Measurements from ENCODE around the gene FBXO41.
A peak's percentile ranks its signal among the peaks of the same experiment; 100 is the strongest.

Gene FBXO41

DNA sequence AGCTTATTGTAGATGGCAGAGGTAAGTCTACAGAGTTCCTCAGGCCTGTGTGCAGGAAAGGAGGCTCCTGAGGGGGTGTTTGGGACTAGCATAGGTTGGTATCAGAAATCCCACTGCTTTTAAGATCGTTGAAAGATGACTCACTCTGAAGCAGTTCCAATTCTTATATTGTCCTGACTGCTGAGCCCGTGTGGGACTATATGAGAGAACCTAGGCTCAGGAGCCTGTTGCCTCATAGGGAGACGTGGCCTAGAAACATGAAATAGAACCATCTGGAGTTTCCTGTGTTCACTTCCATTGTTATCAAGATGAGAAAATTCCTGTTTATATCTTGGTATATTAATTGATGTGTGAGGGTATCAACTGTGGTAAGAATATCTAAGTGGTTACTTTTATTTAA is 44.5 kb downstream of the FBXO41 start:
- DNase-seq (ENCODE audit: low read depth): peak; percentile 74

DNA sequence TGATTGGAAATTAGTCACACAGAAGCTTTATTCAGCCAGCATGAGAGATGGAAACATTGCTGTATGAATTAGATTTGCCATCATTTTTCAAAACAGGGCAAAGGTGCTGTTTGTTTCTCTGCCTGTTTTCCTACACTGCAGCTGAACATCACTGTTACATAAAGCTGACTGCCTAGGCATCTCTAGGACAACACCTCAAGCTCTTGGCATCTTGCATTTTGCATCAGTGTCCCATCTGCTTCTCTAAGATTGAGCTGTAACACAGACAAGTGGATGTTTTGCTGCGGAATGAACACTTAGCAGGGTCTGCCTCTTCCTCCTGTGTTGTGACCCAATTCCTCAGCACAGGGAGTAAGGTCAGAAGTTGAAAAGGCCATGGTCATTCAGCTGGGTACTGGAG is 45.3 kb downstream of the FBXO41 start:
- DNase-seq (ENCODE audit: low read depth): no peak

DNA sequence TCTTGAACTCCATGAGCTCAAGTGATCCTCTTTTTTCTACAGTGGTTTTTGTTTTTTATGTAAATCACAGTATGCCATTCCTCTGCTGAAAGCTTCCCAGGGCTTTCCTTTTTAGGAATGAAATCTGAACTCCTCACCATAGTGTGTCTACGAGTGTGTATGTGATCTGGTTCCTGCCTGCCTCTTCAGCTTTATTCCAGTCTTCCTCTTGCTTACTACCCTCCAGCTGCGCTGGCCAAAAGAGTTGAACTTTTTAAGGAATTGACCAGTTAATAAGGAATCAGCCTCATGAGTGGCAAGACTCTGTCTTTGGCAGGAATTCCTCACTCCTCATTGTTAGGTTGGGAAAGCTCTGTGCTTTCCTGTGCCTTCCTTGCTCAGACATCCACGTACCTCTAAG is 46.1 kb downstream of the FBXO41 start:
- DNase-seq (ENCODE audit: low read depth): no peak

DNA sequence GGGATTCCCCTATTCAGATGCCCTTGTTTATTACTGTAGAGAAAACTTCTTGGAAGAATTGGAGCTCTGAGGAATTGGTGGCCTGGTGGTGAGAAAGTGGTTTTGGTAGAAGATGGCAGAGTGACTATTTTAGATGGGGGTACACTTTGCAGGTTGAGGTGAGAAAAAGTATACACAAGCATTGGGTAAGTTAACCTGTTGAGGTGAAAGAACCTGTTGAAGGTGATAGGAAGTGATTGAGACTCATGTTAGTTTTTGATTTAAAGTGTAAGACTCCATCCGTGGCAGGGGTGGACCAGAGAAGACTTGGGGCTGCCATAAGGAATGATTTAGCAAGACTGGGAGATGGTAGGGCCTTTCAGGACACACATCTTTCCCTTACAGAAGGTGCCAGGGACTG is 47.1 kb downstream of the FBXO41 start:
- no peak for DNase-seq (ENCODE audit: low read depth)

DNA sequence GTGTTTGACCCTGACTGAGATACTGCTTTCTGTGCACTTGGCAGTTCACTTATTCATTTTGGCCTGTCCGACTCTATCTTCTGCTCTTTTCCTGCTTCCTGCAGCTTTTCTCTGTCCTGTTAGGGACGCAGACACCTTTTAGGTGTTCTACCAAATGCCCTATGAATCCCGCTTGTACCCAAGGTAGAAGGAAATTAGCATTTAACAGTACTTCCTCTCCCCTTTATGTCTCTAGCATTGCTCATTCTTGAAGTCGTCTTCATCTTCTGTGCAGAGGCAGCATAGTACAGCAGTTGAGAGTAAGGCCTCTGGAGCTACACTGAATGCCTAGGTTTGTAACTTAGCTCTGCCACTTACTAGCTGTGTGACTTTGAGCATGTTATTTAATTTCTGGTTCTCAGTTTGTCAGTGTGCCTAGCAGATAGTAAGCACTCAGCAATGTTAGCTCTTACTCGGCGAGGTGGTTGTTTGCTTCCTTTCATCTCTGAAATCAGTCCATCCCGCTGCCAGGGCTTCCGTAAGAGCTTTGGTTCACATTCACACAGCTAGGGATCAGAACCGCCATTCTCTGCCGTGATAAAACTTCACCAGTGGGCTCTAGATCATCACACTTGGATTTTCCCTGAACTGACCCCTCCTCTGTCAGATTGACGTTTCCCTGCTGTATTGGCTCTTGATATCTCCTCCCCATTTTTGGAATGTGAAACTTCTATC is 48.8 kb downstream of the FBXO41 start:
- DNase-seq (ENCODE audit: low read depth): no peak

DNA sequence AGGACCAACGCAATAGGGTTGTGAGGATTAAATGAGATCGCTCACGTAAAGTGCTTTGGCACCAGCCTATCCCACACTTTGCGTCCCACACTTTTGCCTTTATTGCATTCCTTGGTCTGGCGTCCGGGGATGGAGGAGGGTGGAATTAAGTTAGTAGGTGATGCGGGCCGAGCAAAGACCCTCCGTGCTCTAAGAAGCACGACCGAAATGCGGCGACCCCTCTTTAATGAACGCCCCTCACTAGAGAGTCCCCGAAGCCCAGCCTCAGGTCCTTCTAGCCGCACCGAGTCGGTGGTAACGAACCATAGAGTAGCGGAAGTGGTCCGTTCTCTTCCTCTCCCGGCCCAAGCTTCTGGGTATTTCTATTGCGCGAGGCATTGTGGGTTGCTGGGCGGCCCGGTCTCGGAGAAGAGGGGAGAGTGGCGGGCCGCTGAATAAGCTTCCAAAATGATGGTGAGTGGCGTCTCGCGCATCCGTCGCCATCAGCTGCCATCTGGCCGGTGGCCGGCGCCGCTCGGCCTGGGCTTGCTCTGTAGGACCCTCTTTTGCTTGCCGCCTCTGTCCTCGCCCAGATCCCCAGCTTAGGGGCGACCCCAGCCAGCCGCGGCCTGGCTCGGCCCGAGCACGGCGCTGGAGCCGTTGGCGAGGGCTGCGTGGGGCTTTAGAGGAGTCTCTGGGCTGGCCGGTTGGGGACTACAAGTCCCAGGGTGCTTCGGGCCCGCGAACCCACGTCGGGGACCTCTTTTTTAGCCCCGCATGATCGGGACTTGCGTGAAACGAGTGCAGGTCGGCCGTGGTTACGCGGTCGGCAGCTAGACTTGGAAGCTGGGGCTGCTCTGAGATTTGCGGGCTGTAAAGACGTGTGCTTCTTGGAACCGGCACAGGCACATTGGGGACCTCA is 50.1 kb downstream of the FBXO41 start, which contains the start of gene CCT7:
Gene CCT7, plus strand, starts transcription at position 377 of the 901 bp plus-strand sequence. Its CDS starts 71 bp downstream, at position 448.
- peak; percentile 94 for DNase-seq (ENCODE audit: low read depth)

DNA sequence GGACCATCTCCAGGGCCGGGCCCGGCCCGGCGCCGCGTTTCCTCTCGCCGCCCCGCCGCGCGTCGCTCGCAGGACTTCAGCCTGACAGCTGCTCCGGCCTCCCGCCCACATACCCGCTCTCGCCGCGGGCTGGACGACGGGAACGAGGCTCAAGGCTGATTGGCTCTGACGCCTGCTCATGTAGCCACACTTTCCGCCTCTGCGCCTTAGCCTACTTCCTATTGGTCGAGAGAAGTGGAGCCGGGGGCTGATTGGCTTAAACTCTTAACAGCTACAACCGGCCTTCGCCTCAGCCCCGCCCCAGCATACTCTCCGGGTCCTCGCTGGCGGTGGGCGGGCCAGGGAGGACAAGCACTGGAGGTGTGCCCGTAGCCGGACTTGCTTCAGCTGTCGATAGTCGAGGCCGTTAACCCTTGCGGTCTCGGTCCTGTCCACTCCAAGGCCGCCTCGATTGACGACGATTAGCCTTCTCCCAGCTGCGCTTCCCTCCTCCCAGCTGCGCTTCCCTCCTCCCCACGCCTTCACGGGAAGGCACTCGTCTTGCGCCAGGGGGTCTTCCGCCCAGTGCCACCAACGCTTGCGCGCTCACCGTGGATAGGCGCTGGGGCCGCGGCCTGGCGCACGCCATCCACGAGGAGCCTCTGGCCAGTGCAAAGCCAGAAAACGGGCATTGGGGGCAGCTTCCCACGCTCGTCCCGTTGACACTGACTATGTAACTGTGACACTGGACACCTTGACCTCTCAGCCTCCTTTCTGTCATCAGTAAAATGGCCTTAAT is 50.9 kb downstream of the FBXO41 start, which contains the start of gene PRADC1:
Gene PRADC1, minus strand, starts transcription at position 86 of the 778 bp plus-strand sequence. Its CDS starts 79 bp downstream, at position 7.
- DNase-seq (ENCODE audit: low read depth): peak; percentile 100

DNA sequence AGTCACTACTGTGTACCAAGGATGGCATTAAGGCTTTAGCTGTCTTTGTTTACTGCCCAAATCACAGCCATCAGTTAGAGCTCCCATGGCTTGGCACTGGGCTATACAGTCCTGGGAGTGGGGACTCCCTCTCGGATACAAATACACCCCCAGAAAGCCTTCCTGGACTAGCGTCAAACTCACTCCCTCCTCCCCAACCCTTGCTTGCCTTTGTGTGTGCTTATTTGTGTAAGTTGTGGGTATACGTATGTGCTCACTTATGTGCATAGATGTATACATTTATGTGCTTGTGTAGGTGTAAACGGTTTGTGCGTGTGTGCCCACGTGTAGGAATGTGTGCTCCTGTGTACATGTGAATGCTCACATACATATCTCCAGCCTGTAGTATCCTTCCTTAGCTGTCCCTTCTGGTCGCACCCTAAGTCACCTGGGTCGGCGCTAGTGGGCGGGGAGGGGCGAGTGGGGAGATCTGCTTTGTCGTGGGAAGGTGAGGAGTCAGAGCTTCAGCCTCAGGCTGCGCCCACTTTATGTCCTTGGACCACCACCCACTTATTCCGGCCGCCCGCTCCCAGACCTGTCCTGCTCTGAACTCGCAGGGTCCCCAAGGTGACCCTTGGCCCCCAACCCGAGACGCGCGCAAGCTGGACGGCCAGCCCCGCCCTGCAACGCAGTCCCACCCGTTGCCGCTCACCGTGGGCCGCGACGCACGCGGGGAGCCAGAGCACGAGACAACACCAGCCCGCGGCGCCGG is 51.7 kb downstream of the FBXO41 start:
- peak; percentile 30 for DNase-seq (ENCODE audit: low read depth)

DNA sequence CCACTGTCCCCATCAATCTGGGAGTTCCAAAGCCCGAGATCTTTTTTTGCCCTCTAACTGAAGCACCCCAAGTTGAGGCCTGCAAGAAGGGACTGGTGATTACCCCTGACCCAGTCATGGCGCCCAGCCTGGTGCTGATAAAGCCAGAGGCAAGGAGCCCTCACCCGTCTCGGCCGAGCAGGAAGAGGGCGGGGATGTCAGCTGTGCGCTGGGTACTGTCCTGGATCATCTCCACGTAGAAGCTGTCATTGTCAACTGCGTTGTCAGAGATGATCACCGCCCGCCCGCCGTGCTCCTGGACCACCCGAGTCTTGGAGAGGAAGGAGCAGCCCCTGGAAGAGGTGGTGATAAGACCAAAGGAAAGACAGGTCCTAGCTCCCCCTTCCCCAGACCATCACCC is 55.6 kb downstream of the FBXO41 start:
- no peak for DNase-seq (ENCODE audit: low read depth)

DNA sequence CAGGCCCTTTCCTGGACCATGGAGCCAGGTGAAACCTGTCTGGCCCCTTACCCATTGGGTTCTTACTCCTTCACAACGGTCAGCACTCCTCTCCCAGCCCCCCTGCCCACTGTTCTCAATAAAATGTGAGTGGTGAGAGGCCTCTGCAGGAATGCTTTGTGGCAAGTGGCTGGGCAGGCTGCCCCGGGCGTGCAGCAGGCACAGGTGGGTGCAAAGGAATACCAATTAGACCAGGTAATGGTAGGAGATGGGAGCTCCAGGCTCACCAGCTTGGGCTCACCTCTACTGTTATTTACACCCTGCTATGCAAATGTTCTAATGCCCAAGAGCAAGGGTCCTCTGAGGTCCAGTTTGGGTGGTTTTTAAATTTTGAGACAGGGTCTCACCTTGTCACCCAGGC is 57.2 kb downstream of the FBXO41 start:
- DNase-seq (ENCODE audit: low read depth): no peak

DNA sequence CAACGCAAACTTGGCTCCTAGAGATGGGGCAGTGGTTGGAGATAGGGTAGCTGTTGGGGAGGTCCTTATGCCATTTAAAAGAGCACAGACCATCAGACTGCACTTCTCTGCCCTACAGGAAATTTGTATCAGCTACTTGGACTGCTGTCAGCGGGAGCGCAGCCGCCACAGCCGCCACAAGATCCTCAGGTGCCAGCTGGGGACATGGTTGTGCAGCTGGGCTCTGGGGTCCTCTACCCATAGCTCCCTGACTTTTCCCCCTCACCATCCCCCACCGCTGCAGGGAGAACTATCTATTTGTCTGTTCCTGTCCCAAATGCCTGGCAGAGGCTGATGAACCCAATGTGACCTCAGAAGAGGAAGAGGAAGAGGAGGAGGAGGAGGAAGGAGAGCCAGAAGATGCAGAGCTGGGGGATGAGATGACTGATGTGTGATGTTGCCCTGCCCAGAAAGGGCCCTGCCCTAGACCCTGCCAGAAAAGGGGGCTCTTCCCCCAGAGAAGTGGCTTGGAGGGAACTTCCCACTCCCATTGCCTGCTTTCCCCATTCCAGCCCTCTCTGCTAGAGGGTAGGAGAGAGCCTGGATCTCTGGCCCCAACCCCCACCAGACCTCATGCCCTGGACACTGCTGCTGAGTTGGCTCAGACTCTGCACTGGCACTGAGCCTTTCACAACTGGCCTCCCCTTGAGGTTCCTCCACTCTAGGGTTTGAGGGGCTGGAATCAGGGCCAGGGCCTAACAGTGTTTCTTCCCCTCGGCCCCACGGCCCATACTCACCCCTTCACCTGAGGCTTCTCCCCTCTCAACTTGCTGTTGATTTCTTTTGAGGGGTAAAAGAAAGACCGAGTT is 58.5 kb downstream of the FBXO41 start:
- no peak for DNase-seq (ENCODE audit: low read depth)

DNA sequence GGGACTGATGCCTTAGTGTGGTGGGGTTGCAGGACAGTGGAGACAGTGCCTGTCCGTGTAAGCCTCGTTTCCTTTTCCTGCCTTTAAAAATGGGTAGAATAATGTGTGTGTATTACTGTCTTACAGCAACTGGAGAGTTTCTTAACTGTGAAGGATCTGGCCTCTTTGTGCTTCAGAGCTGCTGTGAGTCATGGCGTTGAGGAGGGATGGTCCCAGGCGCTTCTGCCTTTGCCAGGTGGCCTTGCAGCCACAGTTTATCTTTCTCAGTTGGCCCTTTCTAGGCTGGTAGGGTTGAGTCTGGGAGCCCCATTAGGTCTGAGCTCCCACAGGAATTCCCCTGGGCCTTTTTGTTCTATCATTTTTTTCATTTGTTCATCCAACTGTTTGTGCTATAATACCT is 60.5 kb downstream of the FBXO41 start:
- no peak for DNase-seq (ENCODE audit: low read depth)

DNA sequence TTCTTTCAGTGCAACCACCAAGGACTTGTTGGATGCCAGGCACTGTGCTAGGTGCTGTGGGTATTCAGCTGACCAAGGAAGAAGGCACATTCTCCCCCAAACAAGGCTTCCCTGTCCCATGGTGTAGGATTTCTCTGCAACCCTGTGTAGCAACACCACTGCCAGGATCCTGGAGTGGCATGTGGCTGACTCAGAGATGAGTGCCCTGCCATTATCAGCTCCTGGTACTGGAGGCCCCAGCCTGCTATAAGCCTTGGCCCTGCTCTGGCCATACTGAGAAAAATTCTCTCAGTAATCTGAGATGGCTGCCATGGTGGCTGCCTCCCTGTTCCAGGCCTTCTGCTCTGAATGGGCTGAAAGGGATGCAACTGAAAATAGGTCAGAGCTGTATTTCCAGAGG is 66.0 kb downstream of the FBXO41 start:
- peak; percentile 20 for DNase-seq (ENCODE audit: low read depth)

DNA sequence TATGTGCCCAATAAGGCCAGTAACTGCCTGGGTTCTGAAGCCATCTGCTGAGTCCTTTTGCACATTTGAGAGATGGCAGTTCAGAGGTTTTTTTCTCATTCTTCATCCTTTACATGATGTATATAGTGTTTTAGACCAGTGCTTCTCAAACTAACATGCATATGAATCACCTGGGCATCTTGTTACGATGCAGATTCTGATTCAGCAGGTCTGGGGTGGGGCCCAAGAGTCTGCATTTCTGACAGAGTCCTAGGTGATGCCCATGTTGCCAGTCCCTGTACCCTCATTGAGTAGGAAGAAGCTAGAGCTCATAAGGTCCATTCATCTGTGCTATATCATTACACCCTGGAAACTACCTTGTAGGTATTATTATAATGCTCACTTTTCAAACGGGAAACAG is 66.5 kb downstream of the FBXO41 start:
- DNase-seq (ENCODE audit: low read depth): no peak

DNA sequence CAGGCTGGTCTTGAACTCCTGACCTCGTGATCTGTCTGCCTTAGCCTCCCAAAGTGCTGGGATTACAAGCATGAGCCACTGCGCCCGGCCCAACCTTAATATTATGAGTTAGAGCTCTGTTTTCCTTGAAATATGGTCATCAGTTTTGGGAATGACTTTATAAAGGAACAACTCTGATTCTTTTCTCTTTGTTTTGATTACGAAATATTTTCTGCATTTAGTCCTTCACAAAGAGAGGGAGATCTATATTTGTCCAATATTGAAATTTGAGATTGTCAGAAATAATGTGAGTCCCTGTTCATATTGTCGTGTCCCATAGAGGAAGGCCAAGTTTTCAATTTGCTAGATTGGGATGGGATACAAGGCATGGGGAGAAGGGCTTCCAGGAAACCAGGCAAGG is 67.1 kb downstream of the FBXO41 start:
- no peak for DNase-seq (ENCODE audit: low read depth)

DNA sequence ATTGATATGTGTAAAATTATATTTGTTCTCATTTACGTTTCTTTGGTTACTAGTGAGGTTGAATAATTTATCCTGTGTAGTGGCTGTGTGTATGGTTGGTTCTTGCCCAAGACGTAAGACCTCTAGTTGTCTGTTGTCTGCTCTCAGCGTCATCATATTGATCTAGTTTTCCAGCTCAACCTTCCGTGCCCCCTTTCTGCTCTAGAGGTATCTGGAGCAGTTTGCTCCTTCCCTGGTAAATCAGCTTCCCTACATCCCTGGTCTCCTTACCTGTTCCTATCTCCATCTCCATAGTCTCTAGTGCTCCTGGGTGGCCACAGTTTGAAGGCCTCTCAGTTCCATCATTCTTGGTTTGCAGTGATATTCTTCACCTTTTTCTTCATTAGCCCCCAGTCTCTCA is 69.0 kb downstream of the FBXO41 start:
- DNase-seq (ENCODE audit: low read depth): no peak

DNA sequence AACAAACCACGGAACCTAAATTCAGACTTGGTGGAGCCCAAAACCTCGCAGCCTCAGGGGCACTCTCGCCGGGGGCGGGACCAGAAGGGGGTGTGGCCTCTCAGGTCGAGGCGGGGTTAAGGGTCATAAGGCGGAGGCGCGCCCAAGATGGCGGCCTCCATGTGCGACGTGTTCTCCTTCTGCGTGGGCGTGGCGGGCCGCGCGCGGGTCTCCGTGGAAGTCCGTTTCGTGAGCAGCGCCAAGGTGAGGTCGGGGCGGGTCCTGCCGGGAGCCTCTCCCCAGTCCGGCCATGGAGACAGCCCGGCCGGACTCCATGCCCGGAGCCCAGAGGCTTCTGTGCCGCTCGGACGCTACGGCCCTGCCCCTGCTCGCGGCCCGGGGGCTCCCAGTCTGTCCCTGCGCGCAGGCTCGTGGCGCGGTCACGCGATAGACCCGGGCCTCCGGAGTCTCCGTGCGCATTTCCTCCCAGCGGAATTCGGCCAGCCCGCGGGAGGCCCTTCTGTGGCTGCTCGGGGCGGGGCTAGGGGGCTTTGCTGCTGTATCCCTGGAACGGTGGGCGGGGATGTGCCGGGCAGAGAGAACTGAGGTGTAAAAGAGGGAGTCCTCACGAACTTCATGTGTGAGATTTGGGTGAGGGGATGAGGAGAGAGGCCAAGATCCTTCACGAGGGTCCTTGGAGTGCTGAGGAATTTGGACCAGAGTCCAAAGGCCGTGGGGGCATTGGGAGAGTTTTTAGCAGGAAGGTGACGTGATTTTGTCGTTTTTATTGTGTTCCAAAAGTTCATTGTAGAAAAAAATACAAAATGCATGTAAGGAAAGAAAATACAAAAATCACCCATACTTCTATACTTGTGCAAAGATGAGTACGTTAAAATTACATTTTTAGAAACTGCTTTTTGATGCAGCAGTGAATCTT is 69.9 kb downstream of the FBXO41 start, which contains the start of gene SMYD5:
Gene SMYD5, plus strand, starts transcription at position 126 of the 916 bp plus-strand sequence. Its CDS starts 22 bp downstream, at position 148.
- peak; percentile 90 for DNase-seq (ENCODE audit: low read depth)

DNA sequence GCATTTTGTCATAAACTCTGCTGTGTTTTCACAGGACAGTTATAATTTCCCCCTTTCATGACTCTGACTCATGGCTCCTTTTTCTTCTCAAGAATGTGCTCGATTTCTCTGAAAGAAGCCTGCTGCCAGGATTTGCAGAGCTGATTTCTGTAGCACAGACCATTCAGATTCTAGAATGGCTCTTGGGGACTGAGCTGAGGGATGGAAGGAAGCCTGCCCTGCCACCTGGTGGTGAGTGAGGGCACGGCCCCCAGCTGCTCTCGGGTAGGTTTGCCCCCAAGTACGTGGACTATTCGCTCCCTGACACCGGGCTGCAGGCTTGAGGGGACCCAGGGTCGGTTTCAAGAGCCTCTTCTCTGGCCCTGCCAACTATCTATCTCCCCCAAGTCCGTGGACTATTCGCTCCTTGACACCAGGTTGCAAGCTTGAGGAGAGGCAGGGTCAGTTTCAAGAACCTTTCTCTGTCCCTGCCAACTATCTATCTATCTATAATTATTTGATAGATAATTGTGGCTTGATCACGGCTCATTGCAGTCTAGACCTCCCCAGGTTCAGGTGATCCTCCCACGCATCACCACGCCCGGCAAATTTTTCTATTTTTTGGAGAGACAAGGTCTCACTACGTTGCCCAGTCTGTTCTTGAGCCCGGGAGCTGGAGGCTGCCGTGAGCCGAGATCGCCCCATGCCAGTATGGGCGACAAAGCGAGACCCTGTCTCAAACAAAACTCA is 71.7 kb downstream of the FBXO41 start:
- DNase-seq (ENCODE audit: low read depth): peak; percentile 81

DNA sequence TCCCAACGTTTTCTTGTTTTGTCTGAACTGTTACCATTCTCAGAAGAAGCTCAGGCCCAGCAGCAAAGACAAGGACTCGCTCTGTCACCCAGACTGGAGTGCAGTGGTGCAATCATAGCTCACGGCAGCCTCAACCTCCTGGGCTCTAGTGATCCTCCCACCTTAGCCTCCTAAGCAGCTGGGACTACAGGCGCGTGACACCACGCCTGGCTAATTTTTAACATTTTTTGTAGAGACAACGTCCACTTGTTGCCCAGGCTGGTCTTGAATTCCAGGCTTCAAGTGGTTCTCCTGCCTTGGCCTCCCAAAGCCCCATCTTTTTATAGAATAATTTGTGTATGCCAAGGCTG is 72.2 kb downstream of the FBXO41 start:
- no peak for DNase-seq (ENCODE audit: low read depth)

All from ELR (cell line).